HL-60 (cell line): Measurements from ENCODE around the gene MS4A4A.

Experiments
- CTCF ChIP-seq: IDR thresholded peaks from one replicate; pipeline ENCODE4 v1.5.1; 2011; ENCODE audit warnings: low read length, control low read depth, inconsistent platforms; ENCODE audit not compliant: insufficient read depth
- GABPA ChIP-seq: IDR thresholded peaks from 2 replicates; pipeline ENCODE4 v1.6.1; 2012; ENCODE audit warnings: low read depth
- POLR2AphosphoS5 ChIP-seq: IDR thresholded peaks from 2 replicates; pipeline ENCODE4 v1.6.1; 2012; ENCODE audit warnings: low read depth
- REST ChIP-seq: IDR thresholded peaks from 2 replicates; pipeline ENCODE4 v1.6.1; 2012; ENCODE audit warnings: low read depth; ENCODE audit not compliant: insufficient replicate concordance

DNA sequence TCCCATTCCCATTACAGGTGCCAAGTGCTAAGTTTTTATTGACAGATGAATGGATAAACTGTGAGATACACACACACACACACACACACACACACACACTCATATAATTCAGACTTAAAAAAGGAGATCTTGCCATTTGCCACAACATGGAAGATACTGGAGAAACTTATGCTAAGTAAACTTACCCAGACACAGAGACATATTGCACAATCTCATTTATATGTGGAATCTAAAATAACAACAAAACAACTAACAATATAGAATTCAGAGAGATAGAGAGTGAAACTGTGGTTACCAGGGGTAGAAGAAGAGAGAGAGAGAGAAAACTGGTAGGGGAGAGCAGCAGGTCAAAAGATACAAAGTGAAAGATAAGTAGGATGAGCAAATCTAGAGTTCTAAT lies 48.0 kb downstream of the MS4A4A start:
- TF ChIP-seq CTCF (no peak), POLR2AphosphoS5 (no peak), REST (no peak), GABPA (no peak)
